Loucy (cell line): ENCODE results near the gene ARHGAP26.

ENCODE experiments used
- EZH2phosphoT487 ChIP-seq: fragments of 200-600 bp; IDR thresholded peaks from 2 replicates; pipeline ENCODE4 v1.6.1; 2018; ENCODE audit warnings: antibody characterized with exemption, mild to moderate bottlenecking, moderate library complexity, borderline replicate concordance
- TF ChIP-seq, protein P1 (sequence below): fragments of 200-600 bp; sonication (generic); conservative IDR thresholded peaks from 2 replicates; pipeline ENCODE4 v1.5.1; 2014; ENCODE audit warnings: mild to moderate bottlenecking, antibody characterized with exemption, low read length

- TF ChIP-seq, protein P1, sequence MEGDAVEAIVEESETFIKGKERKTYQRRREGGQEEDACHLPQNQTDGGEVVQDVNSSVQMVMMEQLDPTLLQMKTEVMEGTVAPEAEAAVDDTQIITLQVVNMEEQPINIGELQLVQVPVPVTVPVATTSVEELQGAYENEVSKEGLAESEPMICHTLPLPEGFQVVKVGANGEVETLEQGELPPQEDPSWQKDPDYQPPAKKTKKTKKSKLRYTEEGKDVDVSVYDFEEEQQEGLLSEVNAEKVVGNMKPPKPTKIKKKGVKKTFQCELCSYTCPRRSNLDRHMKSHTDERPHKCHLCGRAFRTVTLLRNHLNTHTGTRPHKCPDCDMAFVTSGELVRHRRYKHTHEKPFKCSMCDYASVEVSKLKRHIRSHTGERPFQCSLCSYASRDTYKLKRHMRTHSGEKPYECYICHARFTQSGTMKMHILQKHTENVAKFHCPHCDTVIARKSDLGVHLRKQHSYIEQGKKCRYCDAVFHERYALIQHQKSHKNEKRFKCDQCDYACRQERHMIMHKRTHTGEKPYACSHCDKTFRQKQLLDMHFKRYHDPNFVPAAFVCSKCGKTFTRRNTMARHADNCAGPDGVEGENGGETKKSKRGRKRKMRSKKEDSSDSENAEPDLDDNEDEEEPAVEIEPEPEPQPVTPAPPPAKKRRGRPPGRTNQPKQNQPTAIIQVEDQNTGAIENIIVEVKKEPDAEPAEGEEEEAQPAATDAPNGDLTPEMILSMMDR = peak; percentile 75
- no peak for TF ChIP-seq EZH2phosphoT487
Measured at GRCh38 chr5:142915813-142916424, 145.7 kb downstream of the ARHGAP26 start.
